Hepatocyte (in vitro differentiated cells): ENCODE measurements around the gene MAST4.

Experiments
- EZH2 ChIP-seq: fragments of 200-600 bp; sonication (generic); IDR thresholded peaks from 2 replicates; pipeline ENCODE4 v1.6.1; 2016; ENCODE audit warnings: antibody characterized with exemption, mild to moderate bottlenecking, borderline replicate concordance
- EZH2phosphoT487 ChIP-seq: fragments of 200-600 bp; sonication (generic); IDR thresholded peaks from one replicate; pipeline ENCODE4 v1.6.1; 2018; ENCODE audit warnings: antibody characterized with exemption, mild to moderate bottlenecking, low read depth, moderate library complexity; ENCODE audit not compliant: unreplicated experiment, severe bottlenecking
- TF ChIP-seq, protein P1 (sequence below): fragments of 200-600 bp; sonication (generic); IDR thresholded peaks from 2 replicates; pipeline ENCODE4 v1.5.1; 2016; ENCODE audit warnings: antibody characterized with exemption, mild to moderate bottlenecking; ENCODE audit not compliant: poor library complexity

DNA sequence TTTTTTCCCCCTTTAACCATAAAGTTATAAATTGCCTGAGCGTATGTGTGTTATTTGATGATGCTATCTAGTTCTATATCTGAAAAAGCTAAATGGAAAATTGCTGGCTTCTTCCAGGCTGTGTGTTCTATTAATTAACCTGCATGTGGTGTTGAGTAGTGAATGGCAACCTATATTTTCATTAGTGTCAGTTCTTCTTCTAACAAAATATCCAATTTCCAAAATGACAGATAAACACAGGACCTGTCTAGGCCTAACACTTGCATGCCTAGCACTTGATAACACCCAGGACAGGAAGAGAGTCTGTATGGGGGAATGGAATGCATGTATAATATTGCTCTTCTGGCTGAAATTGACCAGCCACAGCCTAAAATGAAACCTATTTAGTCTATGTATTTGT is 508.7 kb downstream of the MAST4 start:
- TF ChIP-seq EZH2 (no peak), EZH2phosphoT487 (no peak)
- TF ChIP-seq, protein P1, sequence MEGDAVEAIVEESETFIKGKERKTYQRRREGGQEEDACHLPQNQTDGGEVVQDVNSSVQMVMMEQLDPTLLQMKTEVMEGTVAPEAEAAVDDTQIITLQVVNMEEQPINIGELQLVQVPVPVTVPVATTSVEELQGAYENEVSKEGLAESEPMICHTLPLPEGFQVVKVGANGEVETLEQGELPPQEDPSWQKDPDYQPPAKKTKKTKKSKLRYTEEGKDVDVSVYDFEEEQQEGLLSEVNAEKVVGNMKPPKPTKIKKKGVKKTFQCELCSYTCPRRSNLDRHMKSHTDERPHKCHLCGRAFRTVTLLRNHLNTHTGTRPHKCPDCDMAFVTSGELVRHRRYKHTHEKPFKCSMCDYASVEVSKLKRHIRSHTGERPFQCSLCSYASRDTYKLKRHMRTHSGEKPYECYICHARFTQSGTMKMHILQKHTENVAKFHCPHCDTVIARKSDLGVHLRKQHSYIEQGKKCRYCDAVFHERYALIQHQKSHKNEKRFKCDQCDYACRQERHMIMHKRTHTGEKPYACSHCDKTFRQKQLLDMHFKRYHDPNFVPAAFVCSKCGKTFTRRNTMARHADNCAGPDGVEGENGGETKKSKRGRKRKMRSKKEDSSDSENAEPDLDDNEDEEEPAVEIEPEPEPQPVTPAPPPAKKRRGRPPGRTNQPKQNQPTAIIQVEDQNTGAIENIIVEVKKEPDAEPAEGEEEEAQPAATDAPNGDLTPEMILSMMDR: no peak
